Kidney capillary endothelial cell (primary cell): ENCODE results near the gene TENM4.

Experiments used
- DNase-seq: peaks from one replicate; pipeline ENCODE4 v3.0.0-alpha.2; 2018; ENCODE audit warnings: low spot score

The TENM4 gene

DNA sequence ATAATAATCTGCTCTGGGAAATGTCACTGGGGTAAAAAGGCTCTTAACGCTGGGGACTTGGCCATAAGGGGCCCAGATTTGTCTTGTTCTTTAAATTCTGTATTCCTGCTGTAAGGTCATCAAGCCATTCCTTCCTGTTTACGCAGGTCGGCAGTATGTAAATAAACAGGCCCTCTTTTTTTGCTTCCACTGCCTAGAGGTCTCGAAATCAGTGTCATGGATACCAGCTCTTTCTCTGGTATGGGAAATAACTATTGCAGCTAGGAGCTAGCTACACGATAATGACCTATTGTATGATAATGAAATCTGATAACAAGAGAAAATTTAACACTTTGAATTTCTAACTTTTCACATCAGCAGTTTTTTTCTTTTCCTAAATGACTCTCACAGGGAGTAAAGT lies 657.0 kb downstream of the TENM4 start:
- DNase-seq = no peak

DNA sequence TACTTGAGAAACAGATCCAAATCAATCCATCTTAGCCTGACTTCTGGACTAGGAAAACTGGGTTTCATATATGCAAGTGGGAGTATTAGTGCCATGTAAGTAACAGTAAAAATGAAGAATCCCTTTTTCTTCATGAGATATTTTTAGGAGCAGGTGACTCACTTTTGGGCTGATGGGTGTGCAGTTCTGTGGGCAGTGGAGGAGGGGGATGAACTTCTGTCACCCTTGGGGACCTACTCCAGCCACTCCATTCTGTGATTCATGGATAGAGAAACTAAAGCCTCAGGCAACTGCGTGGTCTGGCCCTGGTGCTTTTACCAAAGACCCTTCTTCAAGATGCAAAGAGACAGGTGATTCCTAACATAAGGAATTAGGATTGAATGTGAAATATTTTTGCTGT lies 657.5 kb downstream of the TENM4 start:
- no peak for DNase-seq

DNA sequence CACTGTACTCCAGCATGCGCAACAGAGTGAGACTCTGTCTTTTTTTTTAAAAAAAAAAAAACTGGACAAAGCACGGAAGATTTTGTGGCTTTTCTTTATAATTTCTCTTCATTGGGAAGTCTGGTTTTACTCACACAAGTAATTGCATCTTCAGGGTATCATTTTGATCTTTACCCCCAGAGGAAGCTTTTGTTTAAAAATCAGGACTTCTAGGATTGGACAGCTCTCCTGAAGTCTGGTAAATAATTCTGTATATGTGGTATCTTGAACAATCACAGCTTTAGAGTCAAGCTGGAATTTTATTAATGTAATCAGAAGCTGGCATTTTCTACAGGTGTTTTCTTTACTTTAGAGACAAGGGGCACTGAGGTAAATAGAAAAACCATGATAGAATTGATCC lies 658.1 kb downstream of the TENM4 start:
- DNase-seq = no peak

DNA sequence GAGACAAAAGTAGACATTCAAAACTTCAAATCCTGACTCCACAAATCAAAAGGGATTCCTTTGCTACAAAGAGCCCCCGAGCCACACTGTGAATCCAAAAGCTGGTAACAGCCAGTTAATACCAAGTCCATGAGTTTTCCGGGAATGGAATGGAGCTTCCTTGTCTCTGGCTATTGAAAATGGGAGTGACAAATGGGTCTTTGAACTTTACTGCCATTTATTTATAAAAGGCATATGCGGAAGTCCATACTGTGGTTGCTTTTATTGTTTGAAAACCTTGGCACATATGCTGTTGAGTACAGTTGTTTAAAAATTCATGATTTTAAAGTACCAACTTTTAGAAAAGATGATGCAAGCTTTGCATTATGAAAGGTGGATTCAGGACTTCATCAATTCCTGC lies 659.9 kb downstream of the TENM4 start:
- no peak for DNase-seq

GRCh38 chr11:78773492-78773891 lies 667.3 kb downstream of the TENM4 start:
- DNase-seq = no peak

- no peak for DNase-seq
Measured at GRCh38 chr11:78773077-78773476, 667.8 kb downstream of the TENM4 start.

GRCh38 chr11:78772186-78772585 lies 668.6 kb downstream of the TENM4 start:
- no peak for DNase-seq

GRCh38 chr11:78770931-78771330 lies 669.9 kb downstream of the TENM4 start:
- DNase-seq = no peak

DNA sequence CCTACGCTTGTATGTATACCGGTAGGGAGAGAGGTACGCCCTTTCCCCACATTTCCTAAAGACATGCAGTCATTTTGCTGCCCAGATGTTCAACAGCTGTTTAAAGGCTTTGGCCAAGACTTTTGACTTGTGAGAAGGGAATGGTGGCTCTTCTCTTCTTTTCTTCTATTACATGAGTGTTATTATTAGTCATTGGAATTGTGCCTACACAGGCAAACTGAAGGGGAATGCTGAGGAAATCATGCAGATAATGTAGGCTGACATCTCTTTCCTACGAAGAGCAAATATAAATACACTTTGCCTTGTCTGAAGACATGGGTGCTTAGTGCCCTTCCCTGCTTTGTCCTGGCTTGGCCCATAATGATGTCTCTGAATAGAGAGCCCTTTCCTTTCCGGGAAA lies 671.9 kb downstream of the TENM4 start:
- no peak for DNase-seq

- no peak for DNase-seq
Measured at GRCh38 chr11:78768345-78768744, 672.5 kb downstream of the TENM4 start.

DNA sequence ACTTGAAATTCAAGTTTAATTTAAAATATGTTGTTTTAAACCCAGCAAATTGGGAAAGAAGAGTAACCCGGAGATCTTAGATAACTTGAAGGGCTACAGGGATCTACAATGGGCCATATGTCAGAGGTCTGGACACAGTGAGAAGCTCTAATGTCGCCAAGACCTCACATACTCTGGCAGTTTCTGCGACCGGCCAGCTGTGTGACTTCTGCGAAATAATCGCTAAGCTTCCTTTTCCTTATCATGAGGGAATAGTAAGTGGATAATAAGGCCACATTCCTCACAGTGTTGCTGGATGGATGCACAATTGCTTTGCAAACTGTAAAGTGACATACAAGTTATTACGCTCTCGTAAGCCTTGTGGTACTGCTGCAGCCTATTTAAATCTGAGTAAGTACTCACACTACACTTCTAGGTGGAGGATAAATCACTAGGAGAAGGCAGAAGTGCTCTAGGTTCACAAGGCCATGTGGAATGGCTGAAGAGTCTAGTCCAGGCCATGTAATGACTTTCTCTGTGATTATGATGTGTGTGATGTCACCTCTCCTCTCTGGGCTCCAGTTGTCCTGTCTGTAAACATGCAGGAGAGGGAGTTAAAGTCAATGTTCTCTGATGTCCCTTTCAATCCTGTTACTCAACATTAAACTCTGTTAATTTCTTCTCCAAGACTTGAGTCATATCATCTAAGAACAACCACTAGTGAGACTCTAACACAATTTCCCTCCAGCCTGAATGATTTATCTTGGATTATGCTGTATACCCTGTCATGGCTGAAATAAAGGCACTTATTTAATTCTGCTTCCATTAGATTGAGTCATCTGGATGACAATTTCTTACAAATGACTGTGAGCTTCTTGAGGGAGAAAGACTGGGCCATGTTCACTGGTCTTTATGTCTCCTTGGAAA lies 673.5 kb downstream of the TENM4 start:
- no peak for DNase-seq

DNA sequence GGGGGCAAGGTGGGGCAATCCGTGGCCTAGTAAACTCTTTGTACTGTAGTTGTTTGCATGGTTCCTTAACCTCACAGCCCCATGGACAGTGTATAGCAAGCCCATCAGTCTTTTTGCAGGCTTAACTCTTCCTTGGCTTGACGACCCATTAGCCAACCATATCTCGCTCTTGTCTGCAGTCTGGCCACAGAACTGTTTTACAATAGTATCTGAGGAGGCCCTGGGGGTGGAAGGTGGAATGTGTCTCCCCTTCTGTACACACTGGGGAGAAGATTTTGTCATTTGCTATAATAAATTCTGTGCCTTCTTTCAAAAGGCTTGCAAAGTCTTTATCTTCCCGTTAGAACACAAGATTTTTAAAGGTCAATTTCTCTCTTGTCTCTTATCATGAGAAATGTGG lies 675.9 kb downstream of the TENM4 start:
- DNase-seq = no peak

GRCh38 chr11:78763664-78764063 lies 677.2 kb downstream of the TENM4 start:
- no peak for DNase-seq

GRCh38 chr11:78762105-78762504 lies 678.7 kb downstream of the TENM4 start:
- no peak for DNase-seq

- DNase-seq = no peak
Measured at GRCh38 chr11:78759071-78759470, 681.8 kb downstream of the TENM4 start.

- no peak for DNase-seq
Measured at GRCh38 chr11:78753297-78753696, 687.5 kb downstream of the TENM4 start.

DNA sequence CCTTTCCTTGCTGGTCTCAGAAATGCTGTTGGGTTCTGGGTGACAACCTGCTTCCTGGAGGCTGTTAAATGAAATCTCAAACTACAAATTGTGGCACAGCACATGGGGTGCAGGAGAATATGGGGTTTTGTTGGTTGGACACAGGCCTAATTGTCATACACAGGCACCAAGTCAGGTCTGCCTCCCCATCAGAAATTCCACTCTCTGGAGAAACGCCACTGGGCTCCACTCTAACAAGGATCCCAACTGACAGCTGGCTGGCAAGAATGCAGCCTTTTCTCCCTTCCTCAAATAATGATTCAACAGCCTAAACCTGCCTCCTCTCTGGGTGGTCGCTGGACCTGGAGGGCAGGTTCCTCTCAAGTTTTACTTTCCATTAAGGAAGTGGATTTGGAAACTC lies 688.3 kb downstream of the TENM4 start:
- no peak for DNase-seq

- no peak for DNase-seq
Measured at GRCh38 chr11:78748918-78749690, 691.7 kb downstream of the TENM4 start.

DNA sequence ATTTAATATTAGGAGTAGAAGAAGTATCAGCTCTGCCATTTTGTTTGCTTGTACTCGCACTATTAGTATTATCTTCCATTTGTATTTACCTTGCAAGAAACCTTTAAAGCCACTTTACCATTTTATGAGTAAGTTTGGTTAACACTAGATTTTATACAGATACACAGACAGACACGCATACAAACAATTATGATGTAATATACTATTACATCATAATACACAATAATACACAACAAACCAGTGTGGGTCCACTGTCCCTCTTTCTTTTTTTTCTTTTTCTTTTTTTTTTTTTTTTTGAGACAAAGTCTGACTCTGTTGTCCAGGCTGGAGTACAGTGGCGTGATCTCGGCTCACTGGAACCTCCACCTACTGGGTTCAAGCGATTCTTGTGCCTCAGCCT lies 695.9 kb downstream of the TENM4 start:
- DNase-seq = no peak

- DNase-seq = no peak
Measured at GRCh38 chr11:78744202-78744601, 696.6 kb downstream of the TENM4 start.

- DNase-seq = no peak
Measured at GRCh38 chr11:78742430-78742829, 698.4 kb downstream of the TENM4 start.

DNA sequence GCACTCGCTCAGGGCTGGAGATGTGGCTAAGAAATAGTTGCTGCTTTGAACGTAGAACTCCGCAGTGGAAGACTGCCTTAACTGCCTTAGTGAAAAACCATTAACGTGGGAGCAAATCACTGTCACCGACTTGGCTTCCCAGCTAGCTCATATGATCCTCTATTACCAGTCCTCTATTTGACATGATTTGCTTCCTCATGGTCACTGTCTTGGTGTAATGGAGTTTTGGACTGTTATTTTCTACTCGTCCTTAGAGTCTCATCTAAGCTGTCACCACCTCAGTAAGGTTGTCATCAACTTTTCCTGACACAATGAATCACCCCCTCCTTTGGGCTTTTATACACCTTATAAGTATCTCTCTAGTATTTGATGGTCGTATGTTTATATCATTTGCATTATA lies 699.1 kb downstream of the TENM4 start:
- DNase-seq = no peak
